ENCODE data around the gene ANK3. TPM values are rescaled to one million over a fixed set of nuclear protein-coding genes. Genes with fewer than 3 reads are reported as not detected.

The ANK3 gene
- total RNA-seq, 4 donors from 2014 or later: 118 to 161 (median 151) TPM

GRCh38 chr10:60270426-60270825 lies 119.2 kb downstream of the ANK3 start:
- H3K4me3 ChIP-seq: no peak overlapping the region
- no peak overlapping the region for H3K27ac ChIP-seq
- no peak for TF ChIP-seq POLR2A (IDR thresholded peaks at IDR 0.05)
- TF ChIP-seq, protein P1, sequence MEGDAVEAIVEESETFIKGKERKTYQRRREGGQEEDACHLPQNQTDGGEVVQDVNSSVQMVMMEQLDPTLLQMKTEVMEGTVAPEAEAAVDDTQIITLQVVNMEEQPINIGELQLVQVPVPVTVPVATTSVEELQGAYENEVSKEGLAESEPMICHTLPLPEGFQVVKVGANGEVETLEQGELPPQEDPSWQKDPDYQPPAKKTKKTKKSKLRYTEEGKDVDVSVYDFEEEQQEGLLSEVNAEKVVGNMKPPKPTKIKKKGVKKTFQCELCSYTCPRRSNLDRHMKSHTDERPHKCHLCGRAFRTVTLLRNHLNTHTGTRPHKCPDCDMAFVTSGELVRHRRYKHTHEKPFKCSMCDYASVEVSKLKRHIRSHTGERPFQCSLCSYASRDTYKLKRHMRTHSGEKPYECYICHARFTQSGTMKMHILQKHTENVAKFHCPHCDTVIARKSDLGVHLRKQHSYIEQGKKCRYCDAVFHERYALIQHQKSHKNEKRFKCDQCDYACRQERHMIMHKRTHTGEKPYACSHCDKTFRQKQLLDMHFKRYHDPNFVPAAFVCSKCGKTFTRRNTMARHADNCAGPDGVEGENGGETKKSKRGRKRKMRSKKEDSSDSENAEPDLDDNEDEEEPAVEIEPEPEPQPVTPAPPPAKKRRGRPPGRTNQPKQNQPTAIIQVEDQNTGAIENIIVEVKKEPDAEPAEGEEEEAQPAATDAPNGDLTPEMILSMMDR (IDR thresholded peaks at IDR 0.05): no peak
- H3K36me3 ChIP-seq: no peaks in the 10 kb centered on the region
- no peak for DNase-seq
- no peaks in the 10 kb centered on the region for H3K27me3 ChIP-seq
- H3K9me3 ChIP-seq: no peaks in the 10 kb centered on the region
- no peaks in the 10 kb centered on the region for H3K4me1 ChIP-seq

DNA sequence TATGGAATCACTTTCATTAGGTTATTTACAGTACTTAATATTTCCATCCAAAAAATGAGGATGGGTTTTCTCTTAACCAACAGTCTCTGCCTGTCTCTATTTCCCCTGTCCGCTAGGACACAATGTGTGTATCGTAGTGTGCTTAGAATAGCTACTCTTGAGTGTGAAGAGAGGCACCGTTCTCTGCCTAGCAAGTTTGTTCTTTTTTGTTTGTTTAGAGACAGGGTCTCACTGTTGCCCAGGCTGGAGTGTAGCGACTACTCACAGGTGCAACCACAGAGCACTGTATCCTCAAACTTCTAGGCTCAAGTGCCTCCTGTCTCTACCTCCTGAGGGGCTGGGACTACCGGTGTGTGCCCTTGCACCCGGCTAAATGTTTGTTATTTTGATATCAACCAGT lies 121.9 kb downstream of the ANK3 start:
- H3K27ac ChIP-seq: no peak overlapping the region
- DNase-seq: no peak
- no peak overlapping the region for H3K4me3 ChIP-seq
- no peaks in the 10 kb centered on the region for H3K4me1 ChIP-seq
- TF ChIP-seq POLR2A (IDR thresholded peaks at IDR 0.05): no peak
- TF ChIP-seq, protein P1 (IDR thresholded peaks at IDR 0.05): no peak
- peaks cover 0 to 3% (median 0%) of the 10 kb centered on the region in 3 donors for H3K36me3 ChIP-seq
- H3K9me3 ChIP-seq: no peaks in the 10 kb centered on the region
- H3K27me3 ChIP-seq: no peaks in the 10 kb centered on the region

DNA sequence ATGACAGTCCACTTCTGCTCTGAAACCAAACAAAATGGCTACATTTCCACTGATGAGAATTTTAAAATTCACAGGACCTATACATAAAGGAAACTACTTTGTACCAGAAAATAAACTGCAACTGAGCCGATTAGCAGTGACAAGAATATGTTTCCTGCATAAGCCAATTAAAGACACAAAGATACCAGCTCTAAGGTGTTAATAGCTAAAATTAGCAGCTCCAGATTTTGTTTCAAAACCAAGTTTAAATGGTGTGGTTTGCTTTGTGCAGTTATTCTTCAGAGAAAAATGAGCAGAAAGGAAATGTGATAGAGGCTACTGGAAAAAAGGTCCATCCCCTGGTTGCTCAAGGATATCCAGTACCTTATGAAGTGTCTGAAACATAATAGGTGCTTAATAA lies 123.2 kb downstream of the ANK3 start:
- H3K9me3 ChIP-seq: no peaks in the 10 kb centered on the region
- H3K27me3 ChIP-seq: no peaks in the 10 kb centered on the region
- TF ChIP-seq, protein P1 (IDR thresholded peaks at IDR 0.05): no peak
- no peak for TF ChIP-seq POLR2A (IDR thresholded peaks at IDR 0.05)
- H3K4me3 ChIP-seq: no peak overlapping the region
- H3K4me1 ChIP-seq: no peaks in the 10 kb centered on the region
- no peak overlapping the region for H3K27ac ChIP-seq
- peaks cover 0 to 6% (median 0%) of the 10 kb centered on the region in 3 donors for H3K36me3 ChIP-seq
- DNase-seq: no peak

- H3K4me3 ChIP-seq: no peak overlapping the region
- no peaks in the 10 kb centered on the region for H3K4me1 ChIP-seq
- no peak for DNase-seq
- H3K27me3 ChIP-seq: no peaks in the 10 kb centered on the region
- H3K36me3 ChIP-seq: peaks cover 0 to 6% (median 0%) of the 10 kb centered on the region in 3 donors
- no peak overlapping the region for H3K27ac ChIP-seq
- no peak for TF ChIP-seq POLR2A (IDR thresholded peaks at IDR 0.05)
- TF ChIP-seq, protein P1 (IDR thresholded peaks at IDR 0.05): no peak
- H3K9me3 ChIP-seq: no peaks in the 10 kb centered on the region
Measured at GRCh38 chr10:60262647-60263126, 127.0 kb downstream of the ANK3 start.

GRCh38 chr10:60260321-60260720 lies 129.4 kb downstream of the ANK3 start:
- no peak for TF ChIP-seq POLR2A (IDR thresholded peaks at IDR 0.05)
- TF ChIP-seq, protein P1 (IDR thresholded peaks at IDR 0.05): no peak
- Histone ChIP-seq H3K4me3 (no peak overlapping the region), H3K27ac (no peak overlapping the region), H3K36me3 (peaks cover 0 to 6% (median 0%) of the 10 kb centered on the region in 3 donors), H3K4me1 (no peaks in the 10 kb centered on the region), H3K9me3 (no peaks in the 10 kb centered on the region), H3K27me3 (no peaks in the 10 kb centered on the region)
- no peak for DNase-seq

- no peaks in the 10 kb centered on the region for H3K4me1 ChIP-seq
- H3K9me3 ChIP-seq: no peaks in the 10 kb centered on the region
- no peak for DNase-seq
- TF ChIP-seq POLR2A (IDR thresholded peaks at IDR 0.05): no peak
- TF ChIP-seq, protein P1 (IDR thresholded peaks at IDR 0.05): no peak
- H3K36me3 ChIP-seq: peaks cover 0 to 6% (median 0%) of the 10 kb centered on the region in 3 donors
- no peaks in the 10 kb centered on the region for H3K27me3 ChIP-seq
- no peak overlapping the region for H3K4me3 ChIP-seq
- no peak overlapping the region for H3K27ac ChIP-seq
Measured at GRCh38 chr10:60258429-60258797, 131.3 kb downstream of the ANK3 start.
